K562 (cell line): ENCODE data around the gene KIF26B. TPM values are rescaled to one million over a fixed set of nuclear protein-coding genes. Genes with fewer than 3 reads are reported as not detected.

Experiments used
- ATAC-seq: fragments of 200-7000 bp; cut with Tn5 transposase; 3 replicates; pipeline ENCODE4 v1.9.1; 2020; ENCODE audit warnings: moderate library complexity
- BruUV-seq: library from RNA; stranded (reverse); fragments of 400-500 nt; replicated peaks from 2 replicates; lab custom pipeline; 2021; lab: Mats Ljungman, UMichigan
- CTCF ChIA-PET: fragments of 300-600 bp; formaldehyde crosslinking; extraction: SDS; loops from one replicate; lab custom pipeline; 2021; ENCODE audit warnings: low intra/inter-chr PET ratio; lab: Yijun Ruan, JAX
- POLR2A ChIA-PET: fragments of 300-600, 350-650 bp; sonication (Branson Sonifier 250); formaldehyde crosslinking; extraction: SDS; loops from one replicate; lab custom pipeline; 2021; ENCODE audit warnings: antibody characterized with exemption, inconsistent platforms; lab: Yijun Ruan, JAX
- DNase-seq, 4 experiments: peaks; one replicate each; pipeline versions ENCODE4 v3.0.0 to v3.0.0-alpha.2; 2011 to 2018; ENCODE audit warnings: low spot score in 3 of 4, mixed read lengths in 3 of 4; ENCODE audit errors: extremely low read depth in 1 of 4
- FAIRE-seq: peaks from 2 replicates; lab custom pipeline; 2011; peaks lifted over from hg19 to GRCh38; lab: Jason Lieb, UNC
- H2AFZ ChIP-seq: 2 replicates; pipeline ENCODE4 v1.6.0; 2011; ENCODE audit warnings: low read depth, low read length, control low read depth, inconsistent platforms
- H3K27ac ChIP-seq: fragments of 200-600 bp; 3 replicates; pipeline ENCODE4 v1.8.0; 2011; ENCODE audit warnings: low read depth, mild to moderate bottlenecking, control low read depth, inconsistent platforms, low read length, moderate library complexity, mixed read lengths; ENCODE audit errors: extremely low read depth
- H3K27me3 ChIP-seq, 2 experiments: fragments of 300-600 bp in 1 of 2; 2 replicates in 1 of 2; 3 replicates in 1 of 2; pipeline versions ENCODE4 v1.6.0 to v1.8.0; 2011; ENCODE audit warnings: inconsistent platforms in 2 of 2, low read length in 2 of 2, mild to moderate bottlenecking in 1 of 2, mixed read lengths in 1 of 2, moderate library complexity in 1 of 2; ENCODE audit not compliant: control insufficient read depth in 2 of 2, insufficient read depth in 2 of 2
- H3K36me3 ChIP-seq: fragments of 300-600 bp; 3 replicates; pipeline ENCODE4 v1.8.0; 2011; ENCODE audit warnings: mild to moderate bottlenecking, low read length, inconsistent platforms; ENCODE audit not compliant: control insufficient read depth, insufficient read depth
- H3K4me1 ChIP-seq, 2 experiments: fragments of 200-600 bp in 1 of 2; replicated peaks in 1 of 2; 2 replicates in 1 of 2; 3 replicates in 1 of 2; pipeline versions ENCODE4 v1.5.1 to v1.8.0; 2011; ENCODE audit warnings: inconsistent platforms in 2 of 2, low read length in 2 of 2, mild to moderate bottlenecking in 1 of 2, mixed read lengths in 1 of 2, moderate library complexity in 1 of 2; ENCODE audit not compliant: control insufficient read depth in 2 of 2, insufficient read depth in 2 of 2
- H3K4me2 ChIP-seq: 2 replicates; pipeline ENCODE4 v1.6.1; 2011; ENCODE audit warnings: low read length, control low read depth, inconsistent platforms, mixed read lengths; ENCODE audit not compliant: insufficient read depth
- H3K4me3 ChIP-seq: fragments of 200-600 bp; sonication (generic), shearing (Covaris generic); 2 replicates; pipeline ENCODE4 v1.5.1; 2016; ENCODE audit warnings: control low read depth, inconsistent platforms
- H3K79me2 ChIP-seq: fragments of 200-600 bp; 3 replicates; pipeline ENCODE4 v1.8.0; 2011; ENCODE audit warnings: low read length, inconsistent platforms; ENCODE audit not compliant: control insufficient read depth, insufficient read depth
- H3K9ac ChIP-seq, 2 experiments: 2 replicates each; pipeline versions ENCODE4 v1.6.0 to v1.6.1; 2011; ENCODE audit warnings: low read depth in 2 of 2, low read length in 2 of 2, control low read depth in 1 of 2, inconsistent platforms in 1 of 2, mild to moderate bottlenecking in 1 of 2, mixed read lengths in 1 of 2; ENCODE audit not compliant: insufficient read depth in 1 of 2
- H3K9me1 ChIP-seq: one replicate; pipeline ENCODE4 v1.6.0; 2011; ENCODE audit warnings: inconsistent platforms, mild to moderate bottlenecking, low read length, moderate library complexity; ENCODE audit not compliant: control insufficient read depth, insufficient read depth
- H3K9me3 ChIP-seq: replicated peaks from 2 replicates; pipeline ENCODE4 v1.5.1; 2011; ENCODE audit warnings: low read depth, low read length, inconsistent platforms; ENCODE audit not compliant: control insufficient read depth, insufficient read depth
- H4K20me1 ChIP-seq: replicated peaks from 2 replicates; pipeline ENCODE4 v1.6.1; 2011; ENCODE audit warnings: low read length, inconsistent platforms, mixed read lengths; ENCODE audit not compliant: control insufficient read depth, insufficient read depth
- BRD9 ChIP-seq: fragments of 450-650 bp; IDR thresholded peaks from 2 replicates; pipeline ENCODE4 v1.6.1; 2018; ENCODE audit warnings: low read depth; ENCODE audit not compliant: partially characterized antibody
- CHD4 ChIP-seq: fragments of 200-600 bp; sonication (generic); IDR thresholded peaks from 3 replicates; pipeline ENCODE4 v1.6.1; 2012; ENCODE audit warnings: low read depth, mild to moderate bottlenecking, mixed read lengths, low read length, inconsistent platforms; ENCODE audit not compliant: insufficient read depth, insufficient replicate concordance, poor library complexity, severe bottlenecking
- E2F3 ChIP-seq: fragments of 250-450 bp; sonication (Bioruptor Pico); IDR thresholded peaks from 2 replicates; pipeline ENCODE4 v1.4.0; 2020; ENCODE audit warnings: mild to moderate bottlenecking
- KAT7 ChIP-seq: sonication (generic); formaldehyde crosslinking; IDR thresholded peaks from 2 replicates; pipeline ENCODE4 v1.8.0; 2022; ENCODE audit warnings: missing genetic modification reagents, mild to moderate bottlenecking, borderline replicate concordance
- MBD1 ChIP-seq: fragments of 250-450 bp; sonication (Bioruptor Pico); IDR thresholded peaks from 2 replicates; pipeline ENCODE4 v1.8.0; 2022; ENCODE audit warnings: inconsistent platforms
- PHF20 ChIP-seq: fragments of 450-650 bp; IDR thresholded peaks from 2 replicates; pipeline ENCODE4 v1.6.1; 2018; ENCODE audit not compliant: partially characterized antibody
- SAP30 ChIP-seq: fragments of 200-600 bp; sonication (generic); IDR thresholded peaks from 2 replicates; pipeline ENCODE4 v1.6.1; 2012; ENCODE audit warnings: borderline replicate concordance, low read depth, mild to moderate bottlenecking, moderate library complexity, low read length, control low read depth, inconsistent platforms; ENCODE audit not compliant: insufficient read depth, poor library complexity, severe bottlenecking
- WGBS: fragments of 100-300 bp; shearing (Covaris generic); methylation state at CpG from one replicate; pipeline ENCODE4 v1.1.6; 2016; ENCODE audit warnings: low coverage, mixed read lengths; ENCODE audit not compliant: insufficient coverage; ENCODE audit errors: missing lambda C conversion rate; 5-methylcytosine and 5-hydroxymethylcytosine counted together
- in situ Hi-C: fragments of 300-500 bp; cut with MboI; formaldehyde crosslinking; loops from 4 replicates; pipeline ENCODE4 v1.15.0; 2018; ENCODE audit warnings: inconsistent platforms, mixed read lengths
- intact Hi-C: fragments of 100-400 bp; cut with micrococcal nuclease; formaldehyde crosslinking; loops from 2 replicates; pipeline ENCODE4 v1.14.2; 2022
- polyA plus RNA-seq, 8 experiments: library from polyadenylated mRNA; depleted of rRNA in 4 of 8; stranded (reverse) in 5 of 8; unstranded in 3 of 8; fragments of >200 nt; fragmentation: Nextera tagmentation in 2 of 8; fragmentation: Illumina TruSeq in 1 of 8; extraction: Ambion mirVana in 2 of 8; extraction: Trizol in 1 of 8; gene quantifications; 2 replicates each; pipeline versions ENCODE4 v1.2.1 to v1.2.3, GENCODE V29; 2011 to 2014; ENCODE audit warnings: inconsistent platforms in 1 of 8, missing spikeins in 1 of 8
- total RNA-seq, 7 experiments: library from RNA; depleted of rRNA in 6 of 7; stranded (reverse); fragments of >200 nt in 6 of 7; fragmentation: Illumina TruSeq in 2 of 7; extraction: Trizol in 2 of 7; gene quantifications; 2 replicates each; pipeline versions ENCODE4 v1.2.1 to v1.2.3, GENCODE V29; 2011 to 2021; ENCODE audit warnings: low replicate concordance in 1 of 7

The KIF26B gene
- total and polyA plus RNA-seq, 9 of the 15 experiments (the other 6 are each of a cell fraction or from before 2014, with no cell fraction given): 0.02 to 0.08 (median 0.03) TPM; not detected in 6

DNA sequence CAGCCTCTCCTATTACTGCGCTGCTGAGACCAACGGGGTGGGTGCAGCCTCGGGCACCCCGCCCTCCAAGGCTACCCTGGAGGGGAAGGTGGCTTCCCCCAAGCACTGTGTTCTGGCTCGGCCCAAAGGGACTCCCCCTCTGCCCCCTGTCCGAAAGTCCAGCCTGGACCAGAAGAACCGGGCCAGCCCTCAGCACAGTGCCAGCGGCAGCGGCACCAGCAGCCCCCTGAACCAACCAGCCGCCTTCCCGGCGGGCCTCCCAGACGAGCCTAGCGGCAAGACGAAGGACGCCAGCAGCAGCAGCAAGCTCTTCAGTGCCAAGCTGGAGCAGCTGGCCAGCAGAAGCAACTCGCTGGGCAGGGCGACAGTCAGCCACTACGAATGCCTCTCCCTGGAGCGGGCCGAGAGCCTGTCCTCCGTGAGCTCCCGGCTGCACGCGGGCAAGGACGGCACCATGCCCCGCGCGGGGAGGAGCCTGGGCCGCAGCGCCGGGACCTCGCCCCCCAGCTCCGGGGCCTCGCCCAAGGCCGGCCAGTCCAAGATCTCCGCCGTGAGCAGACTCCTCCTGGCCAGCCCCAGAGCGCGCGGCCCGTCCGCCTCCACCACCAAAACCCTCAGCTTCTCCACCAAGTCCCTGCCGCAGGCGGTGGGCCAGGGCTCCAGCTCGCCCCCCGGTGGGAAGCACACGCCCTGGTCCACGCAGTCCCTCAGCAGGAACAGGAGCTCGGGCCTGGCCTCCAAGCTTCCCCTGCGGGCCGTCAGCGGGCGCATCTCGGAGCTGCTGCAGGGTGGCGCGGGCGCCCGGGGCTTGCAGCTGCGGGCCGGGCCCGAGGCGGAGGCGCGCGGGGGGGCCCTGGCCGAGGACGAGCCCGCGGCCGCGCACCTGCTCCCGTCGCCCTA lies 533.1 kb downstream of the KIF26B start:
- DNase-seq (no peak), ATAC-seq (no peak; the same call in 2 of the 3 replicates), FAIRE-seq (no peak)
- ChIA-PET POLR2A (interaction anchor here (0.7 kb wide), 1 partner anchor 21 kb away, joined by 3 read pairs; no protein-coding TSS in a partner anchor), CTCF (no interaction called here)
- 22% methylated on average over 47 of the region's 74 CpGs for WGBS
- no peaks in the 10 kb centered on the region for H3K36me3 ChIP-seq
- H3K27me3 ChIP-seq: peaks cover 73 to 96% of the 10 kb centered on the region in 2 experiments; a peak in 4 of 5 replicates
- no peaks in the 10 kb centered on the region for H3K9me3 ChIP-seq
- TF ChIP-seq PHF20 (no peak), MBD1 (CRISPR knock-in tag) (no peak), SAP30 (no peak), CHD4 (no peak), E2F3 (CRISPR knock-in tag) (no peak), BRD9 (no peak), KAT7 (no peak)
- intact Hi-C loops (no loop called here), in situ Hi-C loops (no loop called here)
- H3K27ac ChIP-seq: no peak overlapping the region
- no peak overlapping the region for H3K9ac ChIP-seq
- H3K4me3 ChIP-seq: no peak overlapping the region
- H3K79me2 ChIP-seq: no peaks in the 10 kb centered on the region
- no peaks in the 10 kb centered on the region for H3K9me1 ChIP-seq
- no peak overlapping the region for H3K4me2 ChIP-seq
- no peak overlapping the region for H2AFZ ChIP-seq
- no TSS peak for BruUV-seq
- peaks cover 0 to 31% of the 10 kb centered on the region in 2 experiments; a peak in 2 of 5 replicates for H3K4me1 ChIP-seq
- H4K20me1 ChIP-seq: peaks cover 7% of the 10 kb centered on the region; the same call in 1 of the 2 replicates
